Measurements from ENCODE around the gene SNX17. TPM values are rescaled to one million over a fixed set of nuclear protein-coding genes. Genes with fewer than 3 reads are reported as not detected.
"Not testable (repeated sequence)": the region's sequence is repeated elsewhere in the genome, so short reads cannot be mapped to it uniquely, and the experiment has no call there.

Gene SNX17
- total RNA-seq, 4 donors from 2014 or later, result 72.3 to 101 (median 80.2) TPM

- DNase-seq (ENCODE audit: low spot score in 2 of 2), result no peak
- no peak for TF ChIP-seq CTCF (IDR thresholded peaks at IDR 0.05)
- no peak for TF ChIP-seq POLR2A (IDR thresholded peaks at IDR 0.05)
- intact Hi-C loops (cut with DNase I; ENCODE audit: low total_unique reads), result no loop called here
- no peak overlapping the region for H3K4me3 ChIP-seq (ENCODE audit: low read depth, poor library complexity, severe bottlenecking)
Observed at GRCh38 chr2:27420996-27421395, 50.6 kb downstream of the SNX17 start.

GRCh38 chr2:27421660-27422250 lies 51.3 kb downstream of the SNX17 start:
- no peak for TF ChIP-seq CTCF (IDR thresholded peaks at IDR 0.05)
- TF ChIP-seq POLR2A (IDR thresholded peaks at IDR 0.05), result no peak
- H3K4me3 ChIP-seq (ENCODE audit: low read depth, poor library complexity, severe bottlenecking), result no peak overlapping the region
- intact Hi-C loops (cut with DNase I; ENCODE audit: low total_unique reads), result no loop called here
- 86 to 89% methylated on average over 4 of the region's 4 CpGs for WGBS, 2 donors
- no peak for DNase-seq (ENCODE audit: low spot score in 2 of 2)

- intact Hi-C loops (cut with DNase I; ENCODE audit: low total_unique reads), result no loop called here
- H3K4me3 ChIP-seq (ENCODE audit: low read depth, poor library complexity, severe bottlenecking), result no peak overlapping the region
- DNase-seq (ENCODE audit: low spot score in 2 of 2), result no peak
- TF ChIP-seq CTCF (IDR thresholded peaks at IDR 0.05) (no peak), POLR2A (IDR thresholded peaks at IDR 0.05) (no peak)
- WGBS, 2 donors, result 95 to 97% methylated on average over 3 of the region's 3 CpGs
Observed at GRCh38 chr2:27422958-27423357, 52.5 kb downstream of the SNX17 start.

- intact Hi-C loops (cut with DNase I; ENCODE audit: low total_unique reads); H3K4me3 ChIP-seq (ENCODE audit: low read depth, poor library complexity, severe bottlenecking); DNase-seq (ENCODE audit: low spot score in 2 of 2): not testable (repeated sequence)
- 94% methylated on average over 10 of the region's 10 CpGs for WGBS, 2 donors
Observed at GRCh38 chr2:27425039-27425438, 54.6 kb downstream of the SNX17 start.

Other genes with a start within 250 kb of the SNX17 start
- under 1 TPM in 2 of 4 donors, not detected in 2; 0.57 to 0.94 TPM for gene ABHD1, start 246.8 kb upstream of the SNX17 start, total RNA-seq
- 10 to 100 TPM; 41.2 to 76.5 (median 53.5) TPM for gene PREB, start 236.0 kb upstream of the SNX17 start, total RNA-seq
- not detected for gene PRR30, start 231.2 kb upstream of the SNX17 start, total RNA-seq
- not detected for gene TCF23, start 221.6 kb upstream of the SNX17 start, total RNA-seq
- 100 to 1,000 TPM; 107 to 121 (median 114) TPM for gene ATRAID, start 158.6 kb upstream of the SNX17 start, total RNA-seq
- 10 to 100 TPM; 11.6 to 24.6 (median 17.0) TPM for gene SLC5A6, start 158.3 kb upstream of the SNX17 start, total RNA-seq
- 10 to 100 TPM in 3 of 4 donors, 1 to 10 TPM in 1; 9.0 to 28.8 (median 17.4) TPM for gene CAD, start 153.2 kb upstream of the SNX17 start, total RNA-seq
- gene SLC30A3, start 107.6 kb upstream of the SNX17 start, total RNA-seq, result under 1 TPM in 1 of 4 donors, not detected in 3; 0.15 TPM
- not detected for gene DNAJC5G, start 95.2 kb upstream of the SNX17 start, total RNA-seq
- gene TRIM54, start 88.2 kb upstream of the SNX17 start, total RNA-seq, result not detected
- gene UCN, start 62.2 kb upstream of the SNX17 start, total RNA-seq, result 1 to 10 TPM in 2 of 4 donors, under 1 TPM in 1, not detected in 1; 0.84 to 8.8 (median 1.3) TPM
- gene MPV17, start 47.5 kb upstream of the SNX17 start, total RNA-seq, result 10 to 100 TPM; 27.2 to 44.8 (median 37.0) TPM
- gene GTF3C2, start 13.9 kb upstream of the SNX17 start, total RNA-seq, result 100 to 1,000 TPM in 1 of 4 donors, 10 to 100 TPM in 3; 54.3 to 125 (median 62.9) TPM
- 10 to 100 TPM; 49.3 to 64.3 (median 57.2) TPM for gene EIF2B4, start 278 bp upstream of the SNX17 start, total RNA-seq
- gene ZNF513, start 10.1 kb downstream of the SNX17 start, total RNA-seq, result 10 to 100 TPM in 3 of 4 donors, 1 to 10 TPM in 1; 8.3 to 14.9 (median 11.5) TPM
- 10 to 100 TPM; 40.2 to 50.3 (median 48.1) TPM for gene PPM1G, start 39.0 kb downstream of the SNX17 start, total RNA-seq
- gene NRBP1, start 58.0 kb downstream of the SNX17 start, total RNA-seq, result 10 to 100 TPM; 60.9 to 79.7 (median 68.3) TPM
- gene KRTCAP3, start 71.8 kb downstream of the SNX17 start, total RNA-seq, result 10 to 100 TPM; 22.2 to 28.0 (median 25.6) TPM
- 10 to 100 TPM; 13.2 to 18.8 (median 14.4) TPM for gene IFT172, start 119.1 kb downstream of the SNX17 start, total RNA-seq
- gene FNDC4, start 124.6 kb downstream of the SNX17 start, total RNA-seq, result 1 to 10 TPM; 2.6 to 9.1 (median 5.0) TPM
- gene GCKR, start 126.2 kb downstream of the SNX17 start, total RNA-seq, result not detected
- gene ZNF512, start 212.4 kb downstream of the SNX17 start, total RNA-seq, result 10 to 100 TPM in 2 of 4 donors, 1 to 10 TPM in 2; 3.5 to 17.6 (median 12.6) TPM